Panc1 (cell line): ENCODE results near the gene EXOSC7.

Experiments
- POLR2AphosphoS5 ChIP-seq: IDR thresholded peaks from 2 replicates; pipeline ENCODE4 v1.6.1; 2012; ENCODE audit warnings: mild to moderate bottlenecking, low read depth, low read length, moderate library complexity
- SIN3A ChIP-seq: IDR thresholded peaks from 2 replicates; pipeline ENCODE4 v1.6.1; 2012; ENCODE audit warnings: low read depth, mild to moderate bottlenecking, low read length, moderate library complexity, borderline replicate concordance; ENCODE audit not compliant: insufficient read depth
- TCF7L2 ChIP-seq: IDR thresholded peaks from 2 replicates; pipeline ENCODE4 v1.6.1; 2011; ENCODE audit warnings: mild to moderate bottlenecking, low read depth, low read length, inconsistent platforms
- TF ChIP-seq, protein P1 (sequence below): fragments of 450-650 bp; IDR thresholded peaks from 2 replicates; pipeline ENCODE4 v1.5.1; 2017; ENCODE audit warnings: mild to moderate bottlenecking
- TF ChIP-seq, protein P2 (sequence below), 2 experiments: IDR thresholded peaks; 2 replicates each; pipeline ENCODE4 v1.6.1; 2011 to 2012; ENCODE audit warnings: low read depth in 2 of 2, control low read depth in 1 of 2, low read length in 1 of 2, mild to moderate bottlenecking in 1 of 2, moderate library complexity in 1 of 2; ENCODE audit not compliant: insufficient read depth in 1 of 2

DNA sequence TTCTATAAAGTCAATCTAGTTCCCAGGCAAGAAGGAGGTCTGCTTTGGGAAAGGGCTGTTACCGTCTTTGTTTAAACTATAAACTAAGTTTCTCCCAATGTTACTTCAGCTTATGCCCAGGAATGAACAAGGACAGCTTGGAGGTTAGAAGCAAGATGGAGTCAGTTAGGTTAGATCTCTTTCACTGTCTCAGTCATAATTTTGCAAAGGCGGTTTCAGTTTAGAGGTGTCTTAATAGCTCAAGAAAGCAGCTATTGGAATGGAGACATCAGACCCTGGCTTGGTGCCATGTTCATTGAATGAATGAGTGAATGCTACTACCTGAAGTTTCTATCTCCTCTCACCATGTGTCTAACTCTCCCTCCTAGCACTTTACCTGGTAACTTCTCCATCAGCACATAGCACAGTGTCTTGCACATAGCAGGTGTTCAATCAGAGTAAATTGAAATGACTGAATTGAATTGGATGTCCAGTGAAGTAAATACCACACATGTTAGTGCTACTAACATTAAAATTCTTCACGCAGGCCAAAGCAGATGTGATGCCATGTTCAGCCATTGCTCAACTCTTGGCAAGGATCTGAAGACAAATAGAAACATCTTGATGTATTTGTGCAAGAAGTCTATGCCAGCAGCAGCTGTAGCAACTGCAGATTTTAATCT, 78.3 kb downstream of the EXOSC7 start:
- TF ChIP-seq, protein P1, sequence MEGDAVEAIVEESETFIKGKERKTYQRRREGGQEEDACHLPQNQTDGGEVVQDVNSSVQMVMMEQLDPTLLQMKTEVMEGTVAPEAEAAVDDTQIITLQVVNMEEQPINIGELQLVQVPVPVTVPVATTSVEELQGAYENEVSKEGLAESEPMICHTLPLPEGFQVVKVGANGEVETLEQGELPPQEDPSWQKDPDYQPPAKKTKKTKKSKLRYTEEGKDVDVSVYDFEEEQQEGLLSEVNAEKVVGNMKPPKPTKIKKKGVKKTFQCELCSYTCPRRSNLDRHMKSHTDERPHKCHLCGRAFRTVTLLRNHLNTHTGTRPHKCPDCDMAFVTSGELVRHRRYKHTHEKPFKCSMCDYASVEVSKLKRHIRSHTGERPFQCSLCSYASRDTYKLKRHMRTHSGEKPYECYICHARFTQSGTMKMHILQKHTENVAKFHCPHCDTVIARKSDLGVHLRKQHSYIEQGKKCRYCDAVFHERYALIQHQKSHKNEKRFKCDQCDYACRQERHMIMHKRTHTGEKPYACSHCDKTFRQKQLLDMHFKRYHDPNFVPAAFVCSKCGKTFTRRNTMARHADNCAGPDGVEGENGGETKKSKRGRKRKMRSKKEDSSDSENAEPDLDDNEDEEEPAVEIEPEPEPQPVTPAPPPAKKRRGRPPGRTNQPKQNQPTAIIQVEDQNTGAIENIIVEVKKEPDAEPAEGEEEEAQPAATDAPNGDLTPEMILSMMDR: no peak
- TF ChIP-seq, protein P2, sequence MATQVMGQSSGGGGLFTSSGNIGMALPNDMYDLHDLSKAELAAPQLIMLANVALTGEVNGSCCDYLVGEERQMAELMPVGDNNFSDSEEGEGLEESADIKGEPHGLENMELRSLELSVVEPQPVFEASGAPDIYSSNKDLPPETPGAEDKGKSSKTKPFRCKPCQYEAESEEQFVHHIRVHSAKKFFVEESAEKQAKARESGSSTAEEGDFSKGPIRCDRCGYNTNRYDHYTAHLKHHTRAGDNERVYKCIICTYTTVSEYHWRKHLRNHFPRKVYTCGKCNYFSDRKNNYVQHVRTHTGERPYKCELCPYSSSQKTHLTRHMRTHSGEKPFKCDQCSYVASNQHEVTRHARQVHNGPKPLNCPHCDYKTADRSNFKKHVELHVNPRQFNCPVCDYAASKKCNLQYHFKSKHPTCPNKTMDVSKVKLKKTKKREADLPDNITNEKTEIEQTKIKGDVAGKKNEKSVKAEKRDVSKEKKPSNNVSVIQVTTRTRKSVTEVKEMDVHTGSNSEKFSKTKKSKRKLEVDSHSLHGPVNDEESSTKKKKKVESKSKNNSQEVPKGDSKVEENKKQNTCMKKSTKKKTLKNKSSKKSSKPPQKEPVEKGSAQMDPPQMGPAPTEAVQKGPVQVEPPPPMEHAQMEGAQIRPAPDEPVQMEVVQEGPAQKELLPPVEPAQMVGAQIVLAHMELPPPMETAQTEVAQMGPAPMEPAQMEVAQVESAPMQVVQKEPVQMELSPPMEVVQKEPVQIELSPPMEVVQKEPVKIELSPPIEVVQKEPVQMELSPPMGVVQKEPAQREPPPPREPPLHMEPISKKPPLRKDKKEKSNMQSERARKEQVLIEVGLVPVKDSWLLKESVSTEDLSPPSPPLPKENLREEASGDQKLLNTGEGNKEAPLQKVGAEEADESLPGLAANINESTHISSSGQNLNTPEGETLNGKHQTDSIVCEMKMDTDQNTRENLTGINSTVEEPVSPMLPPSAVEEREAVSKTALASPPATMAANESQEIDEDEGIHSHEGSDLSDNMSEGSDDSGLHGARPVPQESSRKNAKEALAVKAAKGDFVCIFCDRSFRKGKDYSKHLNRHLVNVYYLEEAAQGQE (IDR thresholded peaks at IDR 0.05; ENCODE audit: insufficient read depth in 1 of 2, low read depth in 2 of 2, low read length in 1 of 2): no peak
- TF ChIP-seq TCF7L2: no peak
- no peak for TF ChIP-seq POLR2AphosphoS5
- no peak for TF ChIP-seq SIN3A
